Measurements from ENCODE around the gene SVOPL. TPM values are rescaled to one million over a fixed set of nuclear protein-coding genes. Genes with fewer than 3 reads are reported as not detected.

The SVOPL gene
- total and polyA plus RNA-seq, 9 of the 15 experiments (the other 6 are each of a cell fraction or from before 2014, with no cell fraction given), result 0.13 to 0.42 (median 0.20) TPM; not detected in 6

GRCh38 chr7:138632826-138633602, 68.1 kb downstream of the SVOPL start:
- under 1% methylated on average over 12 of the region's 12 CpGs for WGBS (ENCODE audit: insufficient coverage, low coverage, missing lambda C conversion rate)
- H3K79me2 ChIP-seq (ENCODE audit: control insufficient read depth, insufficient read depth, low read length), result no peaks in the 10 kb centered on the region
- peaks cover 0 to 9% of the 10 kb centered on the region in 2 experiments; a peak in 2 of 5 replicates for H3K4me1 ChIP-seq (replicated peaks in 1 of 2; ENCODE audit: control insufficient read depth in 2 of 2, insufficient read depth in 2 of 2, low read length in 2 of 2)
- no peaks in the 10 kb centered on the region for H4K20me1 ChIP-seq (replicated peaks; ENCODE audit: control insufficient read depth, insufficient read depth, low read length)
- no TSS peak for BruUV-seq (replicated peaks)
- FAIRE-seq (no peak), DNase-seq (ENCODE audit: extremely low read depth in 1 of 4, low spot score in 3 of 4) (no peak), ATAC-seq (no peak)
- POLR2A ChIA-PET, result interaction anchor here (0.8 kb wide), 1 partner anchor 28 kb away, joined by 3 read pairs; no protein-coding TSS in a partner anchor
- no peaks in the 10 kb centered on the region for H3K9me3 ChIP-seq (replicated peaks; ENCODE audit: control insufficient read depth, insufficient read depth, low read depth, low read length)
- no peak overlapping the region for H3K4me3 ChIP-seq
- H3K9ac ChIP-seq (ENCODE audit: insufficient read depth in 1 of 2, low read depth in 2 of 2, low read length in 2 of 2), result no peak overlapping the region
- H2AFZ ChIP-seq (ENCODE audit: low read depth, low read length), result no peak overlapping the region
- H3K4me2 ChIP-seq (ENCODE audit: insufficient read depth, low read length), result no peak overlapping the region
- in situ Hi-C loops (cut with MboI) (no loop called here), intact Hi-C loops (cut with micrococcal nuclease) (no loop called here)
- CTCF ChIA-PET (ENCODE audit: low intra/inter-chr PET ratio), result no interaction called here
- peaks cover 15 to 32% of the 10 kb centered on the region in 2 experiments; a peak in 4 of 5 replicates for H3K27me3 ChIP-seq (ENCODE audit: control insufficient read depth in 2 of 2, insufficient read depth in 2 of 2, low read length in 2 of 2)
- no peak overlapping the region for H3K27ac ChIP-seq (ENCODE audit: extremely low read depth, low read depth, low read length)
- peak; percentile 35; the same call in 1 of the 2 replicates for TF ChIP-seq ZNF316 (IDR thresholded peaks at IDR 0.05)
- TF ChIP-seq SFPQ (IDR thresholded peaks at IDR 0.05; ENCODE audit: low read depth, low read length), result no peak
- peak; percentile 82 for TF ChIP-seq RFX1 (IDR thresholded peaks at IDR 0.05)
- no peaks in the 10 kb centered on the region for H3K36me3 ChIP-seq (ENCODE audit: control insufficient read depth, insufficient read depth, low read length)
- H3K9me1 ChIP-seq (ENCODE audit: control insufficient read depth, insufficient read depth, low read length), result no peaks in the 10 kb centered on the region

All from K562 (cell line).